Mucosa of rectum (tissue), 2 donors: ENCODE measurements around the gene MAPK8IP1.

Source experiments
- H3K27ac ChIP-seq, 2 donors: one replicate each; pipeline ENCODE4 v1.7.0; 2013; ENCODE audit warnings: inconsistent platforms in 2 of 2, low read depth in 2 of 2, low read length in 2 of 2
- H3K27me3 ChIP-seq, 2 donors: one replicate each; pipeline ENCODE4 v1.7.0; 2013; ENCODE audit warnings: low read length in 2 of 2; ENCODE audit not compliant: control insufficient read depth in 2 of 2, insufficient read depth in 2 of 2
- H3K36me3 ChIP-seq, 2 donors: one replicate each; pipeline ENCODE4 v1.7.0; 2013; ENCODE audit warnings: low read length in 2 of 2; ENCODE audit not compliant: control insufficient read depth in 2 of 2, insufficient read depth in 2 of 2
- H3K4me1 ChIP-seq, 2 donors: one replicate each; pipeline ENCODE4 v1.7.0; 2013; ENCODE audit warnings: low read length in 2 of 2, mild to moderate bottlenecking in 1 of 2; ENCODE audit not compliant: control insufficient read depth in 2 of 2, insufficient read depth in 2 of 2
- H3K4me3 ChIP-seq, 2 donors: one replicate each; pipeline ENCODE4 v1.7.0; 2013; ENCODE audit warnings: low read length in 2 of 2
- H3K9ac ChIP-seq, 2 donors: one replicate each; pipeline ENCODE4 v1.7.0; 2013; ENCODE audit warnings: low read length in 2 of 2, low read depth in 1 of 2, mild to moderate bottlenecking in 1 of 2
- H3K9me3 ChIP-seq, 2 donors: one replicate each; pipeline ENCODE4 v1.7.0; 2013; ENCODE audit warnings: low read length in 2 of 2; ENCODE audit not compliant: control insufficient read depth in 2 of 2
- donor health status: healthy.
- donor health status: Normal muscosa, but diverticular disease.

Gene MAPK8IP1

GRCh38 chr11:45907911-45908370 lies 22.5 kb downstream of the MAPK8IP1 start:
- Histone ChIP-seq H3K4me1 (peaks cover 2 to 13% of the 10 kb centered on the region in 2 donors), H3K36me3 (peaks cover 13 to 18% of the 10 kb centered on the region in 2 donors), H3K9me3 (no peaks in the 10 kb centered on the region), H3K27ac (no peak overlapping the region), H3K9ac (no peak overlapping the region), H3K27me3 (no peaks in the 10 kb centered on the region), H3K4me3 (no peak overlapping the region)

GRCh38 chr11:45909594-45910475 lies 24.4 kb downstream of the MAPK8IP1 start:
- peaks cover 32 to 33% of the 10 kb centered on the region in 2 donors for H3K36me3 ChIP-seq
- no peaks in the 10 kb centered on the region for H3K9me3 ChIP-seq
- peaks cover 2 to 13% of the 10 kb centered on the region in 2 donors for H3K4me1 ChIP-seq
- H3K27me3 ChIP-seq = no peaks in the 10 kb centered on the region
- no peak overlapping the region for H3K9ac ChIP-seq
- H3K27ac ChIP-seq = no peak overlapping the region
- H3K4me3 ChIP-seq = no peak overlapping the region

GRCh38 chr11:45910623-45911022 lies 25.2 kb downstream of the MAPK8IP1 start:
- Histone ChIP-seq H3K36me3 (peaks cover 39 to 41% of the 10 kb centered on the region in 2 donors), H3K4me3 (no peak overlapping the region), H3K4me1 (peaks cover 2 to 13% of the 10 kb centered on the region in 2 donors), H3K9me3 (no peaks in the 10 kb centered on the region), H3K27me3 (no peaks in the 10 kb centered on the region), H3K9ac (no peak overlapping the region), H3K27ac (no peak overlapping the region)

GRCh38 chr11:45913514-45913913 lies 28.1 kb downstream of the MAPK8IP1 start:
- Histone ChIP-seq H3K4me1 (peaks cover 6 to 14% of the 10 kb centered on the region in 2 donors), H3K9ac (no peak overlapping the region), H3K4me3 (no peak overlapping the region), H3K9me3 (no peaks in the 10 kb centered on the region), H3K27me3 (no peaks in the 10 kb centered on the region), H3K36me3 (peaks cover 39 to 41% of the 10 kb centered on the region in 2 donors), H3K27ac (no peak overlapping the region)

- Histone ChIP-seq H3K4me3 (no peak overlapping the region), H3K4me1 (peaks cover 6 to 18% of the 10 kb centered on the region in 2 donors), H3K36me3 (peaks cover 36 to 41% of the 10 kb centered on the region in 2 donors), H3K9me3 (no peaks in the 10 kb centered on the region), H3K27ac (no peak overlapping the region), H3K9ac (no peak overlapping the region), H3K27me3 (no peaks in the 10 kb centered on the region)
These were observed 28.6 kb downstream of the MAPK8IP1 start for GRCh38 chr11:45913942-45914635.

GRCh38 chr11:45915446-45915845 lies 30.0 kb downstream of the MAPK8IP1 start:
- no peaks in the 10 kb centered on the region for H3K27me3 ChIP-seq
- H3K9ac ChIP-seq = no peak overlapping the region
- H3K9me3 ChIP-seq = no peaks in the 10 kb centered on the region
- H3K27ac ChIP-seq = no peak overlapping the region
- H3K4me1 ChIP-seq = peaks cover 6 to 18% of the 10 kb centered on the region in 2 donors
- H3K36me3 ChIP-seq = peaks cover 34 to 35% of the 10 kb centered on the region in 2 donors
- H3K4me3 ChIP-seq = no peak overlapping the region

- Histone ChIP-seq H3K36me3 (peaks cover 24 to 25% of the 10 kb centered on the region in 2 donors), H3K9ac (peak overlapping the region; percentile 91 to 97), H3K4me1 (peaks cover 14 to 24% of the 10 kb centered on the region in 2 donors), H3K4me3 (peak overlapping the region; percentile 98), H3K27me3 (no peaks in the 10 kb centered on the region), H3K27ac (peak overlapping the region; percentile 93 to 95), H3K9me3 (no peaks in the 10 kb centered on the region)
These were observed 31.8 kb downstream of the MAPK8IP1 start for GRCh38 chr11:45917286-45917622.

- H3K9ac ChIP-seq = peak within 1 kb of the TSS; percentile 91 to 97
- no peaks in the 10 kb centered on the region for H3K9me3 ChIP-seq
- H3K4me1 ChIP-seq = peaks cover 18 to 24% of the 10 kb centered on the region in 2 donors
- H3K36me3 ChIP-seq = peaks cover 24 to 25% of the 10 kb centered on the region in 2 donors
- H3K27me3 ChIP-seq = no peaks in the 10 kb centered on the region
- peak within 1 kb of the TSS; percentile 93 to 95 for H3K27ac ChIP-seq
- H3K4me3 ChIP-seq = peak within 1 kb of the TSS; percentile 98
These were observed 32.3 kb downstream of the MAPK8IP1 start, which contains the start of gene PEX16 for GRCh38 chr11:45917623-45918330. PEX16 (minus strand) TSS chr11:45917877; CDS start chr11:45917811, 66 bp downstream.

GRCh38 chr11:45918331-45918941 lies 33.0 kb downstream of the MAPK8IP1 start:
- H3K9me3 ChIP-seq = no peaks in the 10 kb centered on the region
- peaks cover 20 to 22% of the 10 kb centered on the region in 2 donors for H3K36me3 ChIP-seq
- peak overlapping the region; percentile 93 to 95 for H3K27ac ChIP-seq
- peaks cover 4 to 6% of the 10 kb centered on the region in 2 donors for H3K27me3 ChIP-seq
- H3K4me3 ChIP-seq = peak overlapping the region; percentile 98
- peak overlapping the region; percentile 60 to 97 for H3K9ac ChIP-seq
- peaks cover 18 to 24% of the 10 kb centered on the region in 2 donors for H3K4me1 ChIP-seq
